Smooth muscle cell (in vitro differentiated cells): Measurements from ENCODE around the gene KREMEN1. TPM values are rescaled to one million over a fixed set of nuclear protein-coding genes. Genes with fewer than 3 reads are reported as not detected.

ENCODE experiments used
- DNase-seq: peaks from one replicate; lab custom pipeline; 2025; ENCODE audit not compliant: unreplicated experiment; lab: John Stamatoyannopoulos, UW
- H2AFZ ChIP-seq: fragments of 200-600 bp; sonication (generic); 2 replicates; pipeline ENCODE4 v1.6.0; 2016; ENCODE audit warnings: antibody characterized with exemption, low read depth, mild to moderate bottlenecking
- H3F3A ChIP-seq: fragments of 200-600 bp; sonication (generic); 2 replicates; pipeline ENCODE4 v1.6.0; 2017; ENCODE audit warnings: antibody characterized with exemption, low read depth
- H3K27ac ChIP-seq: fragments of 200-600 bp; sonication (generic); 2 replicates; pipeline ENCODE4 v1.5.1; 2016; ENCODE audit warnings: low read depth, mild to moderate bottlenecking
- H3K27me3 ChIP-seq: fragments of 200-600 bp; sonication (generic); 2 replicates; pipeline ENCODE4 v1.6.1; 2016; ENCODE audit warnings: low read depth, mild to moderate bottlenecking
- H3K36me3 ChIP-seq: fragments of 200-600 bp; sonication (generic); 2 replicates; pipeline ENCODE4 v1.5.1; 2016; ENCODE audit warnings: low read depth
- H3K4me1 ChIP-seq: fragments of 200-600 bp; sonication (generic); 2 replicates; pipeline ENCODE4 v1.5.1; 2016; ENCODE audit warnings: low read depth
- H3K4me2 ChIP-seq: fragments of 200-600 bp; sonication (generic); 2 replicates; pipeline ENCODE4 v1.6.0; 2016; ENCODE audit warnings: mild to moderate bottlenecking
- H3K4me3 ChIP-seq: fragments of 200-600 bp; sonication (generic); 2 replicates; pipeline ENCODE4 v1.5.1; 2016; ENCODE audit warnings: mild to moderate bottlenecking
- H3K79me2 ChIP-seq: fragments of 200-600 bp; sonication (generic); 2 replicates; pipeline ENCODE4 v1.6.0; 2016; ENCODE audit warnings: low read depth, mild to moderate bottlenecking
- H3K9ac ChIP-seq: fragments of 200-600 bp; sonication (generic); 2 replicates; pipeline ENCODE4 v1.6.0; 2016; ENCODE audit warnings: low read depth
- H3K9me3 ChIP-seq: fragments of 200-600 bp; sonication (generic); replicated peaks from 2 replicates; pipeline ENCODE4 v1.5.1; 2016; ENCODE audit warnings: low read depth
- H4K20me1 ChIP-seq: fragments of 200-600 bp; sonication (generic); 2 replicates; pipeline ENCODE4 v1.6.0; 2016; ENCODE audit warnings: low read depth
- CTCF ChIP-seq: fragments of 200-600 bp; sonication (generic); IDR thresholded peaks from 2 replicates; pipeline ENCODE4 v1.5.1; 2017; ENCODE audit warnings: borderline replicate concordance, mild to moderate bottlenecking, antibody characterized with exemption; ENCODE audit not compliant: insufficient read depth, poor library complexity, severe bottlenecking
- WGBS: methylation state at CpG from one replicate; pipeline ENCODE4 v1.1.7; 2016; ENCODE audit warnings: low lambda C conversion rate; 5-methylcytosine and 5-hydroxymethylcytosine counted together
- polyA plus RNA-seq: library from polyadenylated mRNA; unstranded; fragments of >200 nt; fragmentation: Nextera tagmentation; extraction: Ambion mirVana; gene quantifications from 2 replicates; pipeline ENCODE4 v1.2.1, GENCODE V29; 2016
- total RNA-seq: library from RNA; depleted of rRNA; stranded (reverse); fragments of >200 nt; gene quantifications from 2 replicates; pipeline ENCODE4 v1.2.3, GENCODE V29; 2014

Gene KREMEN1
- total and polyA plus RNA-seq, 2 experiments from 2014 or later, result 6.0 to 6.8 TPM

GRCh38 chr22:29171721-29172120, 98.9 kb downstream of the KREMEN1 start:
- Histone ChIP-seq H3K4me3 (no peak overlapping the region), H4K20me1 (no peaks in the 10 kb centered on the region), H3K79me2 (no peaks in the 10 kb centered on the region), H3K27me3 (no peaks in the 10 kb centered on the region), H3F3A (no peaks in the 10 kb centered on the region), H3K36me3 (no peaks in the 10 kb centered on the region), H3K9ac (no peak overlapping the region), H2AFZ (no peak overlapping the region), H3K4me1 (no peaks in the 10 kb centered on the region), H3K27ac (no peak overlapping the region), H3K4me2 (no peak overlapping the region), H3K9me3 (no peaks in the 10 kb centered on the region)
- WGBS, result 88% methylated on average over 10 of the region's 10 CpGs
- TF ChIP-seq CTCF, result no peak
- DNase-seq, result no peak

- Histone ChIP-seq H3K36me3 (no peaks in the 10 kb centered on the region), H3K4me1 (no peaks in the 10 kb centered on the region), H3K4me2 (no peak overlapping the region), H3K9ac (no peak overlapping the region), H3K79me2 (no peaks in the 10 kb centered on the region), H2AFZ (no peak overlapping the region), H3F3A (no peaks in the 10 kb centered on the region), H4K20me1 (no peaks in the 10 kb centered on the region), H3K27ac (no peak overlapping the region), H3K4me3 (no peak overlapping the region), H3K27me3 (no peaks in the 10 kb centered on the region), H3K9me3 (no peaks in the 10 kb centered on the region)
- DNase-seq, result no peak
- no peak for TF ChIP-seq CTCF
- WGBS, result 94% methylated on average over 3 of the region's 6 CpGs
Observed at GRCh38 chr22:29172216-29172615, 99.4 kb downstream of the KREMEN1 start.

- no peak overlapping the region for H3K9ac ChIP-seq
- H3K4me1 ChIP-seq, result no peaks in the 10 kb centered on the region
- no peak overlapping the region for H3K27ac ChIP-seq
- DNase-seq, result no peak
- no peak overlapping the region for H3K4me3 ChIP-seq
- no peaks in the 10 kb centered on the region for H3K36me3 ChIP-seq
- H2AFZ ChIP-seq, result no peak overlapping the region
- no peaks in the 10 kb centered on the region for H4K20me1 ChIP-seq
- H3K9me3 ChIP-seq, result no peaks in the 10 kb centered on the region
- no peaks in the 10 kb centered on the region for H3F3A ChIP-seq
- 84% methylated on average over 1 of the region's 1 CpG for WGBS
- H3K27me3 ChIP-seq, result peaks cover 6% of the 10 kb centered on the region
- no peaks in the 10 kb centered on the region for H3K79me2 ChIP-seq
- no peak overlapping the region for H3K4me2 ChIP-seq
- TF ChIP-seq CTCF, result no peak
Observed at GRCh38 chr22:29175312-29175835, 102.5 kb downstream of the KREMEN1 start.

GRCh38 chr22:29183971-29184848, 111.4 kb downstream of the KREMEN1 start:
- H3F3A ChIP-seq, result no peaks in the 10 kb centered on the region
- no peak overlapping the region for H3K4me2 ChIP-seq
- H4K20me1 ChIP-seq, result no peaks in the 10 kb centered on the region
- no peaks in the 10 kb centered on the region for H3K4me1 ChIP-seq
- no peak overlapping the region for H3K9ac ChIP-seq
- 66% methylated on average over 19 of the region's 19 CpGs for WGBS
- H3K79me2 ChIP-seq, result no peaks in the 10 kb centered on the region
- H2AFZ ChIP-seq, result no peak overlapping the region
- H3K4me3 ChIP-seq, result no peak overlapping the region
- peaks cover 12% of the 10 kb centered on the region for H3K27me3 ChIP-seq
- TF ChIP-seq CTCF, result no peak
- H3K36me3 ChIP-seq, result no peaks in the 10 kb centered on the region
- no peaks in the 10 kb centered on the region for H3K9me3 ChIP-seq
- no peak for DNase-seq
- H3K27ac ChIP-seq, result no peak overlapping the region
